Measurements from ENCODE around the gene AP2A1. TPM values are rescaled to one million over a fixed set of nuclear protein-coding genes. Genes with fewer than 3 reads are reported as not detected.

AP2A1 gene
- total and polyA plus RNA-seq, 10 of the 15 experiments (the other 5 are each of a cell fraction or from before 2014, with no cell fraction given), result 0.68 to 78.8 (median 33.8) TPM

DNA sequence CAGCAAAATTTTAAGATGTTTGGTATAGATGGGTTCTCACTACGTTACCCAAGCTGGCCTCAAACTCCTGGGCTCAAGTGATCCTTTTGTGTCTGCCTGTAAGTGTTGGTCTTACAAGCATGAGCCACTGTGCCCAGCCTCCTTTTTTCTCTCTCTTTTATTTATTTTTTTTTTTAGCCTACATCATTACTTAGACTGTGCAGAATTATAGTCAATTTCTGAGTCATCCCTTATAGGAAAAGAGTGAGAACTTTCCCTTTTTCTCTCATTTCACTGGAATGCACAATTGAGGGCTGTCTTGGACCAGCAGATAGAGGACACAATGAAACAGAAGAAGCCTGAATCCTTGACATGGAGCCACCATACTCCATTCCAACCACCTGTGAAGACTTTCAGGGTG lies 17.0 kb upstream of the AP2A1 start:
- WGBS (ENCODE audit: insufficient coverage, insufficient replicate concordance, low lambda C conversion rate, missing lambda C conversion rate), result 29% methylated on average over 1 of the region's 1 CpG
- ChIA-PET CTCF (interaction anchor here (1.3 kb wide), 1 partner anchor 57 kb away, joined by 3 read pairs; no protein-coding TSS in a partner anchor), SMC1A (ENCODE audit: uncharacterized antibody, unreplicated experiment) (interaction anchor here (0.6 kb wide), 1 partner anchor 73 kb away, joined by 3 read pairs; no protein-coding TSS in a partner anchor), RAD21 (ENCODE audit: unreplicated experiment) (no interaction called here), POLR2A (interaction anchor here (0.6 kb wide), 1 partner anchor 209 kb away, joined by 3 read pairs; no protein-coding TSS in a partner anchor)
- no peak overlapping the region for H2AFZ ChIP-seq (ENCODE audit: control insufficient read depth, low read depth, low read length)
- no peak overlapping the region for H3K4me2 ChIP-seq (ENCODE audit: control insufficient read depth, insufficient read depth)
- TF ChIP-seq SMARCA5 (IDR thresholded peaks at IDR 0.05) (no peak), SMAD1 (IDR thresholded peaks at IDR 0.05; ENCODE audit: low read depth, partially characterized antibody) (no peak), BCLAF1 (IDR thresholded peaks at IDR 0.05) (no peak), SIX5 (IDR thresholded peaks at IDR 0.05; ENCODE audit: low read depth, low read length, severe bottlenecking) (no peak), NFYA (IDR thresholded peaks at IDR 0.05; ENCODE audit: borderline replicate concordance, low read depth, low read length) (no peak), ZNF384 (IDR thresholded peaks at IDR 0.05; ENCODE audit: borderline replicate concordance, low read depth, low read length) (no peak)
- TF ChIP-seq, protein P1, sequence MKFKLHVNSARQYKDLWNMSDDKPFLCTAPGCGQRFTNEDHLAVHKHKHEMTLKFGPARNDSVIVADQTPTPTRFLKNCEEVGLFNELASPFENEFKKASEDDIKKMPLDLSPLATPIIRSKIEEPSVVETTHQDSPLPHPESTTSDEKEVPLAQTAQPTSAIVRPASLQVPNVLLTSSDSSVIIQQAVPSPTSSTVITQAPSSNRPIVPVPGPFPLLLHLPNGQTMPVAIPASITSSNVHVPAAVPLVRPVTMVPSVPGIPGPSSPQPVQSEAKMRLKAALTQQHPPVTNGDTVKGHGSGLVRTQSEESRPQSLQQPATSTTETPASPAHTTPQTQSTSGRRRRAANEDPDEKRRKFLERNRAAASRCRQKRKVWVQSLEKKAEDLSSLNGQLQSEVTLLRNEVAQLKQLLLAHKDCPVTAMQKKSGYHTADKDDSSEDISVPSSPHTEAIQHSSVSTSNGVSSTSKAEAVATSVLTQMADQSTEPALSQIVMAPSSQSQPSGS (IDR thresholded peaks at IDR 0.05; ENCODE audit: low read length), result no peak
- no peak overlapping the region for H3K9ac ChIP-seq (ENCODE audit: control insufficient read depth, insufficient read depth, low read length)
- no peaks in the 10 kb centered on the region; the same call in 2 of the 3 replicates for H3K9me3 ChIP-seq (replicated peaks; ENCODE audit: control insufficient read depth, insufficient read depth, low read length)
- in situ Hi-C loops (cut with MboI) (no loop called here), intact Hi-C loops (cut with micrococcal nuclease; ENCODE audit: unreplicated experiment) (no loop called here)
- no peaks in the 10 kb centered on the region for H3K36me3 ChIP-seq (ENCODE audit: control insufficient read depth in 2 of 2, insufficient read depth in 2 of 2, low read length in 1 of 2)
- DNase-seq (ENCODE audit: low read depth, low spot score) (no peak), FAIRE-seq (no peak), ATAC-seq (no peak)
- no peaks in the 10 kb centered on the region for H3K4me1 ChIP-seq (ENCODE audit: control insufficient read depth, insufficient read depth, low read length)
- H3K4me3 ChIP-seq, result no peak overlapping the region
- H3K27me3 ChIP-seq (replicated peaks in 1 of 2; ENCODE audit: control insufficient read depth in 2 of 2, insufficient read depth in 2 of 2, low read length in 1 of 2), result no peaks in the 10 kb centered on the region
- no TSS peak for BruUV-seq (replicated peaks)
- no peak overlapping the region for H3K27ac ChIP-seq (ENCODE audit: control insufficient read depth, insufficient read depth)
- no peaks in the 10 kb centered on the region for H3K79me2 ChIP-seq (ENCODE audit: control insufficient read depth, insufficient read depth, low read length)
- no peaks in the 10 kb centered on the region for H4K20me1 ChIP-seq (ENCODE audit: control insufficient read depth, insufficient read depth)

Measured in GM12878 (cell line).